Lung (tissue), 12 donors: ENCODE measurements around the gene TOM1L2. TPM values are rescaled to one million over a fixed set of nuclear protein-coding genes. Genes with fewer than 3 reads are reported as not detected.
A peak's percentile ranks its signal among the peaks of the same experiment; 100 is the strongest.

Experiments
- ATAC-seq: fragments of 200-7000 bp; cut with Tn5 transposase; one replicate; pipeline ENCODE4 v1.9.1; 2020; ENCODE audit warnings: moderate number of reproducible peaks; ENCODE audit not compliant: insufficient read depth, low FRiP score
- DNase-seq, 3 donors: peaks; one replicate each; pipeline ENCODE4 v3.0.0-alpha.2; 2013 to 2017
- H3K27ac ChIP-seq, 2 donors: one replicate each; pipeline ENCODE4 v1.5.1; 2013; ENCODE audit warnings: mild to moderate bottlenecking in 2 of 2, moderate library complexity in 2 of 2, control low read depth in 1 of 2, inconsistent platforms in 1 of 2, low read depth in 1 of 2, low read length in 1 of 2
- H3K27me3 ChIP-seq, 3 donors: one replicate each; pipeline ENCODE4 v1.5.1; 2013; ENCODE audit warnings: low read length in 2 of 3; ENCODE audit not compliant: control insufficient read depth in 3 of 3, insufficient read depth in 3 of 3
- H3K36me3 ChIP-seq, 4 donors: one replicate each; pipeline ENCODE4 v1.5.1; 2013; ENCODE audit warnings: low read length in 4 of 4, mild to moderate bottlenecking in 1 of 4, moderate library complexity in 1 of 4; ENCODE audit not compliant: control insufficient read depth in 4 of 4, insufficient read depth in 4 of 4
- H3K4me1 ChIP-seq, 5 donors: one replicate each; pipeline ENCODE4 v1.5.1; 2013; ENCODE audit warnings: low read length in 5 of 5, mild to moderate bottlenecking in 2 of 5, moderate library complexity in 1 of 5; ENCODE audit not compliant: control insufficient read depth in 5 of 5, insufficient read depth in 5 of 5
- H3K4me3 ChIP-seq: one replicate; pipeline ENCODE4 v1.5.1; 2013; ENCODE audit warnings: mild to moderate bottlenecking, control low read depth, moderate library complexity
- H3K9ac ChIP-seq, 2 donors: one replicate each; pipeline ENCODE4 v1.5.1; 2013; ENCODE audit warnings: low read length in 2 of 2, control low read depth in 1 of 2; ENCODE audit not compliant: insufficient read depth in 1 of 2
- H3K9me3 ChIP-seq, 4 donors: one replicate each; pipeline ENCODE4 v1.5.1; 2013; ENCODE audit warnings: low read length in 3 of 4, mild to moderate bottlenecking in 1 of 4, moderate library complexity in 1 of 4; ENCODE audit not compliant: control insufficient read depth in 4 of 4, insufficient read depth in 3 of 4
- CTCF ChIP-seq: IDR thresholded peaks from 2 replicates; pipeline ENCODE4 v1.5.1; 2012; ENCODE audit warnings: mild to moderate bottlenecking; ENCODE audit errors: control extremely low read depth, extremely low read depth
- WGBS, 2 donors: extraction: QIAGEN DNeasy Blood & Tissue Kit; methylation state at CpG; one replicate each; pipeline ENCODE4 v1.1.7; 2013; 5-methylcytosine and 5-hydroxymethylcytosine counted together
- polyA plus RNA-seq, 2 donors: library from polyadenylated mRNA; stranded (reverse); fragments of 200-250 nt; gene quantifications; one replicate each; pipeline ENCODE4 v1.2.1, GENCODE V29; 2013
- total RNA-seq, 2 donors: library from RNA; depleted of rRNA in 1 of 2; stranded (reverse); fragments of >200 nt in 1 of 2; gene quantifications; one replicate each; pipeline ENCODE4 v1.2.1, GENCODE V29; 2014 to 2021
- donor health status: control.
- donor health status: control.
- donor health status: Bipolar disorder and iron deficiency.
- donor health status: healthy.
- donor health status: DM: yes; HTN: yes; CAD: no.

The TOM1L2 gene
- total and polyA plus RNA-seq, 4 donors, result 21.5 to 56.5 (median 35.8) TPM

GRCh38 chr17:17904166-17905035, 67.8 kb downstream of the TOM1L2 start:
- WGBS, 2 donors, result 87 to 90% methylated on average over 9 of the region's 9 CpGs
- peaks cover 0 to 8% (median 2%) of the 10 kb centered on the region in 4 donors for H3K36me3 ChIP-seq

GRCh38 chr17:17902877-17903276, 69.3 kb downstream of the TOM1L2 start:
- H3K9ac ChIP-seq, result no peak overlapping the region
- peaks cover 0 to 14% (median 6%) of the 10 kb centered on the region in 4 donors for H3K36me3 ChIP-seq
- H3K4me3 ChIP-seq, result no peak overlapping the region
- no peak overlapping the region for H3K27ac ChIP-seq
- TF ChIP-seq CTCF, result no peak
- H3K9me3 ChIP-seq, result no peaks in the 10 kb centered on the region
- DNase-seq (no peak), ATAC-seq (no peak)
- 57 to 73% methylated on average over 4 of the region's 4 CpGs for WGBS, 2 donors
- no peaks in the 10 kb centered on the region for H3K27me3 ChIP-seq
- peaks cover 12 to 63% (median 32%) of the 10 kb centered on the region in 5 donors for H3K4me1 ChIP-seq

More at GRCh38 chr17:17904166-17905035, 67.8 kb downstream of the TOM1L2 start:
- ATAC-seq, result no peak
- H3K27me3 ChIP-seq, result no peaks in the 10 kb centered on the region
- H3K4me1 ChIP-seq, result peaks cover 12 to 60% (median 28%) of the 10 kb centered on the region in 5 donors
- no peak for TF ChIP-seq CTCF
- DNase-seq, result peak in 2 of 3 donors; percentile 48 to 65
- H3K9ac ChIP-seq, result peak overlapping the region in 1 of 2 donors; percentile 48
- H3K9me3 ChIP-seq, result no peaks in the 10 kb centered on the region
- no peak overlapping the region for H3K4me3 ChIP-seq
- no peak overlapping the region for H3K27ac ChIP-seq

DNA sequence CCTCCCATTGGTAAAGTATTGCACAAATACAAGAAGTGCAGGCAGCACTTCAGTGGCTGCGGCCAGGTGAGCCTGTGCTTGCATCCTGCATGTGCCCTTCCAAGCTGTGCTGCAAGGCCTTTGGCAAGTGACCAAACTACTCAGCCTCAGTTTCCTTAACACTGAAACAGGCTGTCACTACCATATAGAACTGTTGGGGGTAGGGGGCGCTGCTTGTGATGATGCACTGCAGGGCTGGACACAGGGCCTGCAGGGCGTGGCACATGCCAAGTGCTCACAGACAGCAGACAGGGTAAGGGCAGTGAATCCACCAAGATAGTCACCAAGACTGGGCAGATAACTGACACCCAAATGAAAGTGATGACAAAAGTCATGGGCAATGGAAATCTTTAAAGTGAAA, 69.8 kb downstream of the TOM1L2 start:
- DNase-seq (no peak), ATAC-seq (no peak)
- Histone ChIP-seq H3K9me3 (no peaks in the 10 kb centered on the region), H3K27me3 (no peaks in the 10 kb centered on the region), H3K9ac (no peak overlapping the region), H3K4me3 (no peak overlapping the region), H3K36me3 (peaks cover 0 to 13% (median 6%) of the 10 kb centered on the region in 4 donors), H3K27ac (peak overlapping the region in 1 of 2 donors; percentile 20), H3K4me1 (peaks cover 12 to 58% (median 31%) of the 10 kb centered on the region in 5 donors)
- no peak for TF ChIP-seq CTCF
- 92 to 98% methylated on average over 3 of the region's 3 CpGs for WGBS, 2 donors
